Common myeloid progenitor, CD34-positive (primary cell): Measurements from ENCODE around the gene HES1.

ENCODE experiments used
- CTCF ChIA-PET: fragments of 350-600 bp; sonication (Branson Sonifier 250); formaldehyde crosslinking; loops from one replicate; lab custom pipeline; 2021; ENCODE audit warnings: antibody characterized with exemption; lab: Charles Lee
- POLR2A ChIA-PET: fragments of 350-600 bp; sonication (Branson Sonifier 250); formaldehyde crosslinking; loops from one replicate; lab custom pipeline; 2021; ENCODE audit warnings: antibody characterized with exemption; lab: Charles Lee
- DNase-seq, 3 donors: peaks; one replicate each; pipeline versions ENCODE4 v3.0.0 to v3.0.0-alpha.2; 2013
- H3K27ac ChIP-seq, 2 experiments: 1 replicate in 1 of 2; 2 replicates in 1 of 2; pipeline ENCODE4 v1.7.0; 2013; ENCODE audit warnings: inconsistent platforms in 2 of 2, low read length in 2 of 2, mild to moderate bottlenecking in 2 of 2, low read depth in 1 of 2, moderate library complexity in 1 of 2; ENCODE audit not compliant: severe bottlenecking in 2 of 2, insufficient read depth in 1 of 2, poor library complexity in 1 of 2
- H3K27me3 ChIP-seq, 5 experiments: replicated peaks in 2 of 5; 1 replicate in 3 of 5; 2 replicates in 2 of 5; pipeline versions ENCODE4 v1.6.1 to v1.7.0; 2013; ENCODE audit warnings: low read length in 4 of 5, mild to moderate bottlenecking in 2 of 5, moderate library complexity in 2 of 5, inconsistent platforms in 1 of 5; ENCODE audit not compliant: insufficient read depth in 5 of 5, control insufficient read depth in 4 of 5
- H3K36me3 ChIP-seq, 4 experiments: 1 replicate in 2 of 4; 2 replicates in 2 of 4; pipeline versions ENCODE4 v1.6.1 to v1.7.0; 2013; ENCODE audit warnings: low read length in 3 of 4, control low read depth in 1 of 4, mild to moderate bottlenecking in 1 of 4; ENCODE audit not compliant: control insufficient read depth in 4 of 4, insufficient read depth in 4 of 4
- H3K4me1 ChIP-seq, 4 experiments: 1 replicate in 3 of 4; 2 replicates in 1 of 4; pipeline versions ENCODE4 v1.6.1 to v1.7.1; 2013; ENCODE audit warnings: low read length in 3 of 4, mild to moderate bottlenecking in 3 of 4, control low read depth in 1 of 4, inconsistent platforms in 1 of 4, moderate library complexity in 1 of 4; ENCODE audit not compliant: control insufficient read depth in 4 of 4, insufficient read depth in 4 of 4; ENCODE audit errors: control extremely low read depth in 1 of 4
- H3K4me3 ChIP-seq, 7 experiments: 1 replicate in 4 of 7; 2 replicates in 3 of 7; pipeline versions ENCODE4 v1.5.1 to v1.7.0; 2013; ENCODE audit warnings: mild to moderate bottlenecking in 7 of 7, low read length in 6 of 7, moderate library complexity in 6 of 7, inconsistent platforms in 2 of 7, low read depth in 2 of 7, control low read depth in 1 of 7; ENCODE audit not compliant: insufficient read depth in 4 of 7, control insufficient read depth in 1 of 7; ENCODE audit errors: extremely low read depth in 1 of 7
- H3K9me3 ChIP-seq, 5 experiments: 1 replicate in 4 of 5; 2 replicates in 1 of 5; pipeline versions ENCODE4 v1.6.1 to v1.7.1; 2013; ENCODE audit warnings: low read length in 4 of 5, mild to moderate bottlenecking in 2 of 5, inconsistent platforms in 1 of 5, low read depth in 1 of 5, moderate library complexity in 1 of 5; ENCODE audit not compliant: control insufficient read depth in 4 of 5, insufficient read depth in 2 of 5; ENCODE audit errors: control extremely low read depth in 1 of 5
- WGBS: methylation state at CpG from one replicate; pipeline ENCODE4 v1.1.5; 2013; ENCODE audit not compliant: insufficient coverage; 5-methylcytosine and 5-hydroxymethylcytosine counted together

The HES1 gene

DNA sequence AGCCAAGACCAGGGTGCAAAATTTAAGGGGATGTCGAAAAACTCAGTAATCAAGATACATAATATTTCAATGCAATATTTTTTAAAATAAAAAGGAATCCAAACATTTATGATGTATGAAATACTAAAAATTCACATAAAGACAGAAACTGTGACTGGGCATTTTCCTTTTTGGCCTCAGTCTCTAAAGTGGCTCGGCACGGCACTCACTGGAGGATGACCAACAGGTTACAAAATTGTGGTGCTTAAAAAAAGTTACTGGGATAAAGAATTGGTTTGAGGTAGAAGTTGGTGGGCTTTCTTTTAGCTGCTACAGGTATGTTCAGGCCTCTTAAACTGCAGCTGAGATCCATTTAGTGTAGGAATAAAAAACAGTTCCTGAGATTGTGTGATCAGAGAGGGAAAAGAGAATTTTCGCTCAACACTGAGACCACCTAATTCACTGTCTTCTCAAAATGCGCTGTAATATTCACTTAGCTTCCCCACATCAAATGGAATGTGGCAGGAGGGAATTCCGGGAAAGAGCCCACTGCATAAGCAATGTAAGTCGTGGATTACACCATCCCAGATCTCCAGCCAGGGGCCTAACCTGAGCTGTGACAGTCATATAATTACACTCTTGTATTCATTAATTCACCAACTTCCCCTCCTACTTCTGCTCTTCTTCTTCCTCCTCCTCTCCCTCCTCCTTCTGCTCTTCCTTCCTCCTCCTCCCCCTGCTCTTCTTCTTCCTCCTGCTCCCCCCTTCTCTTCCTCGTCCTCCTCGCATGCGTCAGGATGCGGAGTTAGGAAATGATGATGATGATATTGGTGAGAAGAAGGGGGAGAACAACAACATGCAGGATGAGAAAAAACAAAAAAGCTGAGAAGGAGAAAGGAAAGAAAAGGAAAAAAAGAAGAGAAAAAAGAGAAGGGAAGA is 45.9 kb downstream of the HES1 start:
- Histone ChIP-seq H3K4me3 (no peak overlapping the region), H3K36me3 (no peaks in the 10 kb centered on the region), H3K27me3 (peaks cover 0 to 2% (median 0%) of the 10 kb centered on the region in 5 experiments), H3K4me1 (peaks cover 0 to 22% (median 0%) of the 10 kb centered on the region in 4 experiments), H3K9me3 (no peaks in the 10 kb centered on the region), H3K27ac (no peak overlapping the region)
- DNase-seq = no peak
- CTCF ChIA-PET = interaction anchor here (1.2 kb wide), 1 partner anchor 9 kb away, joined by 3 read pairs; no protein-coding TSS in a partner anchor
- POLR2A ChIA-PET = no interaction called here
- 94% methylated on average over 4 of the region's 11 CpGs for WGBS

GRCh38 chr3:194183271-194183670 is 47.3 kb downstream of the HES1 start:
- Histone ChIP-seq H3K9me3 (no peaks in the 10 kb centered on the region), H3K4me3 (no peak overlapping the region), H3K4me1 (peaks cover 0 to 23% (median 2%) of the 10 kb centered on the region in 4 experiments), H3K36me3 (no peaks in the 10 kb centered on the region), H3K27ac (no peak overlapping the region), H3K27me3 (no peaks in the 10 kb centered on the region)
- ChIA-PET CTCF (no interaction called here), POLR2A (no interaction called here)
- WGBS = 100% methylated on average over 2 of the region's 4 CpGs
- no peak for DNase-seq

DNA sequence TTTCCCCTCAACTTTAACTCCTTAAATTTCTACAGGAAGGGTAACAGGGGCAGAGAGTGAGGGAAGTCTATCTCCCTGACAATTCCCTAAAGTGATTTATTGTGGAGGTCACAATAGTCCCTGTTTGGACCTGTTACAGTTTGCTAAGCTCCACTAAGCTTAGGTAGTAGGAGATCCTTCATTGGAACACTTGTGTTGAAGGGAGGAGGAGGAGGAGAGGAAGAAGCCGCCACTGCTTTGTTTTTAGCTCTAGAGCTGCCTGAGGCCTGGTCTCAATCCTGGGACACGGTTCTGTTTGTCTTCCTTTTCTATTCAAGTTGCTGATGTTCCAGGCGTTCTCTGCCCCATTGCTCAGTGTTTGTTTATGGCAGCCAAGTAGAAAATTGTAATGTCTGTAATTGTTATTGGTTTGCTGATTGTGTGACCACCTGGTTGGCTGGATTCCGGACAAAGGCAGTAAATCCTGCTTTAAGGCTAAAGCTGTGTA is 48.4 kb downstream of the HES1 start:
- H3K4me3 ChIP-seq = no peak overlapping the region
- H3K4me1 ChIP-seq = peaks cover 0 to 23% (median 2%) of the 10 kb centered on the region in 4 experiments
- WGBS = 100% methylated on average over 1 of the region's 4 CpGs
- DNase-seq = no peak
- no peaks in the 10 kb centered on the region for H3K36me3 ChIP-seq
- no peak overlapping the region for H3K27ac ChIP-seq
- ChIA-PET POLR2A (no interaction called here), CTCF (no interaction called here)
- no peaks in the 10 kb centered on the region for H3K27me3 ChIP-seq
- no peaks in the 10 kb centered on the region for H3K9me3 ChIP-seq

DNA sequence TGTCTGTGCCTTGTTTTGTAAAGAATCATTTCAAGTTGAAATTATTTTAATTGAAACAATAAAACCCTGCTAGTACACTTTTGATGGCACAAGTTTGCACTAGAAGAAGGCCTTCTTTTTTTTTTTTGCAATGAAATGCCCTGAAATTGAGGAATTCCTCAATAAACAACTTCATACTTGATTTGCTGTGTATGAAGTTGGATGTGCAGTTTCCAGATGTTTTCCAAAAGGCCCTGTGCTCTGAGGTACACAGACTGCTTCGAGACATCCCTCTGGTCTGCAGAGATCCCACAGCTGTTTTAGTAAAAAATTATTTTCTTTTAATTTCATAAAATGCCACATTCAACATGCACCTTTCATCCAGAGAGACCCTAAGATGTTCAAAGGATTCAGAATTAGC is 48.9 kb downstream of the HES1 start:
- Histone ChIP-seq H3K36me3 (no peaks in the 10 kb centered on the region), H3K9me3 (no peaks in the 10 kb centered on the region), H3K27ac (no peak overlapping the region), H3K4me3 (no peak overlapping the region), H3K4me1 (peaks cover 0 to 23% (median 2%) of the 10 kb centered on the region in 4 experiments), H3K27me3 (no peaks in the 10 kb centered on the region)
- DNase-seq = no peak
- no CpG with 5 or more reads among the region's 1 CpG for WGBS
- ChIA-PET CTCF (interaction anchor here (0.7 kb wide), 1 partner anchor 19 kb away, joined by 3 read pairs; no protein-coding TSS in a partner anchor), POLR2A (no interaction called here)

- Histone ChIP-seq H3K9me3 (no peaks in the 10 kb centered on the region), H3K36me3 (no peaks in the 10 kb centered on the region), H3K27me3 (no peaks in the 10 kb centered on the region), H3K4me1 (peaks cover 0 to 23% (median 2%) of the 10 kb centered on the region in 4 experiments), H3K27ac (no peak overlapping the region), H3K4me3 (no peak overlapping the region)
- no peak for DNase-seq
- CTCF ChIA-PET = interaction anchor here (0.7 kb wide), 1 partner anchor 19 kb away, joined by 3 read pairs; no protein-coding TSS in a partner anchor
- 92% methylated on average over 8 of the region's 9 CpGs for WGBS
- POLR2A ChIA-PET = no interaction called here
Observed at GRCh38 chr3:194185221-194185620, 49.3 kb downstream of the HES1 start.

- no peaks in the 10 kb centered on the region for H3K9me3 ChIP-seq
- CTCF ChIA-PET = interaction anchor here (1.0 kb wide), 1 partner anchor 9 kb away, joined by 3 read pairs; no protein-coding TSS in a partner anchor
- no peaks in the 10 kb centered on the region for H3K27me3 ChIP-seq
- no peak overlapping the region for H3K4me3 ChIP-seq
- no peak overlapping the region for H3K27ac ChIP-seq
- POLR2A ChIA-PET = no interaction called here
- no peak for DNase-seq
- peaks cover 0 to 28% (median 4%) of the 10 kb centered on the region in 4 experiments for H3K4me1 ChIP-seq
- WGBS = 76% methylated on average over 7 of the region's 7 CpGs
- H3K36me3 ChIP-seq = no peaks in the 10 kb centered on the region
Observed at GRCh38 chr3:194187233-194187944, 51.4 kb downstream of the HES1 start.
